DMS114 treated with DMSO at 0.1 percent for 48 hours (cell line): ENCODE measurements around the gene CTNND2.
"Not testable (repeated sequence)": the region's sequence is repeated elsewhere in the genome, so short reads cannot be mapped to it uniquely, and the experiment has no call there.

ENCODE experiments used
- DNase-seq: peaks from one replicate; lab custom pipeline; 2025; ENCODE audit not compliant: unreplicated experiment; lab: John Stamatoyannopoulos, UW

The CTNND2 gene

GRCh38 chr5:11139217-11139865 is 764.9 kb downstream of the CTNND2 start:
- no peak for DNase-seq

- no peak for DNase-seq
These were observed 774.1 kb downstream of the CTNND2 start for GRCh38 chr5:11130131-11130530.

DNA sequence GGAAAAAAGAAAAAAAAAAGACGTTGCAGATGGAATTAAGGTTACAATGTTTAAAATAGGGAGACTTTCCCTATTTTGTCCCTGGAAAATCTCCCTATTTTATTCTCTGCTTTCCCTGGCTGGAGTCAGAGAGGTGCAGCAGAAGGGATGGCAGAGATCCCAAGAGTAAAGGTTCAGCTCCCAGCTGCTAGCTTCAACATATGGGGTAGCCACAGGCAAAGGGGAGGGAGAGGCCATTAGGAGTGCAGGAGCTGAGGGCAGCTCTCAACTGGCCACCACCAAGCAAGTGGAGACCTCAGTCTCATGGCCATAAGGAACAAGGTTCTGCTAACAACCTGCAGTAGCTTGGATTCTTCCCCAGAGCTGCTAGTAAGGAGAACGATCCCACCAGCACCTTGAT is 776.2 kb downstream of the CTNND2 start:
- DNase-seq: no peak

DNA sequence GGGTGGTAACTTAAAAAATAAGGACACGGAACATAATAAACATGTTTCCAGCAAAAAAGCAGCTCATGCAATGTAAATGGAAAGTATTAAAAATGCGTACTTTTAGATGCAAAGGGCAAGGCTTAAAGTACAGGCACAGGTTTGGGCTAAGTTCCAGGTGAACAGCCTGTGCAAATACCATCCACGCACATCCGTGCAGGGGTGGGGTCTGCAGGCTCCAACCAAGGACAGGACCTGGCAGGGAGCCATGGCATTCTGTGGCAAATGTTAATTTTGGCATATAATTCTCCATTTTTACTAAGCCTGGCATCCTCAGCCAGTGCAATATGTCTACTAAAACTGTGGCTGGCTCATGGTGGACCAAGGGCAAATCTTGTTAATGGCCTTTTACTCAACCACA is 777.4 kb downstream of the CTNND2 start:
- DNase-seq: no peak

DNA sequence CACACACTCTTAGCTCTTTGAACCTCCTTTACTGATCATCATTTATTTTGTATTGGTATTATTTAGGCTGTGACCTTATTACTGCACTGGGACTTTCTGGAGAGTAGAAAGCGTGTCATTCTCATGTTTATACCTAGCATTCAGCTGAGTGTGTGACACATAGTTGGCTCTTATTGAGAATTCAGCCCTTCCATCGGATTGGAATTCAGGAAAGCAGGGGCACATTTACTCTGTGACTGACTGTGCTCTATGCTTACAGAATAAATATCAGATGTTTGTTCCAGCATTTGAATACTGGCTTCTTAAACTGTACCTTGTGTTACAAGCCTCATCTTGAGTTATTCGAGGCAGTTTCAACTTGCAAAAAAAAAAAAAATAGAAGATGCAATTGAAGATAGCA is 782.4 kb downstream of the CTNND2 start:
- no peak for DNase-seq

DNA sequence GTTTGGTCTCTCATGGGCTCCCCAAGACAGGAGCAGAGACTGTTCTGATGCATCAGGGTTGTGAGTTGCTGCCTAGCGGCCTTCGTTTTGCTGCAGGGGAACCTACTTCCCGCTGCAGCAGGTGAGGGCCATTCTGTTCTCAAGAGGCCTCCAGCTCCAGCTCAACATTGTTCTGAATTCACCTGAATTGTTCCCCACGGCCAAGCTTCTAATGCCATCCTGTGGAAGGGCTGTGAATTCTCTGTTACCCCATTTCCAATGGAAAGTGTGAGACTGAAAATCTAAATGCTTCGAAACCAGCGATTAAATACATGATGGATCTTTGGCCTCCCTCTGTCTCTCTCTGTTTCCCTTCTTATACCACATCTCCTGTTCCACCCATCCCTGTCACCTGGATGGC is 794.1 kb downstream of the CTNND2 start:
- DNase-seq: no peak

- DNase-seq: no peak
These were observed 798.5 kb downstream of the CTNND2 start for GRCh38 chr5:11105696-11106095.

DNA sequence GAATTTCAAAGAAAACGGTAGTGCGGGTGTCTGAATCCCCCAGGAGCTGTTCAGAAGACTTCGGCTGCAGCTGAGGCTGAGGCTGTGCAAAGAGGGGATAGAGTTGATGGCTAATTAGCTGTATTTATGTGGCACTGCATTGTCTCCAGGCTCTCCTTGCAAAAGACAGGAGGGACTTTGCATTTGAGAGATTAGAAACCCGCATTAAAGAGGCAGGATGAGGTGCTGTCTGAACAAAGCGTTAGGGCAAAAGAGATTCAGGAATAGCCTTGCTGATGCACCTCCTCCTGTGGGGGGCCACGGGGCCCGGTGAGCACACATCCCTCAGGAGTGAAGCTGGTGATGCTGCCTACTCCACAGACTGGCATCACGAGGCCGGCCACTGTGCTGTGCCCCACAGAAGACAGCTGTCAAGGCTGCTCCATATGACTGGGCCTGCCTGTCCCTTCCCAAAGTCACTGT is 799.6 kb downstream of the CTNND2 start:
- no peak for DNase-seq

- no peak for DNase-seq
These were observed 800.0 kb downstream of the CTNND2 start for GRCh38 chr5:11104210-11104609.

DNA sequence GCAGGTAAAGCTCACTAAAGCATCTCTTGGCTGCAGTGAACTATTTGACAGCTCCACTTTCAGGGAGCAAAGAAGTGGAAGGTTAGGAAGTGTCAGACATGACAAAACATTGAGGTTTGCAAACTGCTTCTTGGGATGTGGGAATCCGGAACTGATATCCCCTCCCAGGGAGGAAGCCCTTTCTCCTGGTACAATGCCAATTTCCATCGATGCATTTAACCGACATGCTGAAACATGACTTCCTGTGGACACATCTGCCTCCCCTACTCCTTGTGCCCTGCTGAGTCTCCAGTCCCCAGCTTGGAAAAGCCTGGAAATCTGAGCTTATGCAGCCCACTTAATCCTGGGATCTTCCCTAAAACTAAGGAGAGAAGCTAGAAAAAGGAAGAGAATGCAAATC is 820.1 kb downstream of the CTNND2 start:
- no peak for DNase-seq

- no peak for DNase-seq
These were observed 821.8 kb downstream of the CTNND2 start for GRCh38 chr5:11082404-11082945.

DNA sequence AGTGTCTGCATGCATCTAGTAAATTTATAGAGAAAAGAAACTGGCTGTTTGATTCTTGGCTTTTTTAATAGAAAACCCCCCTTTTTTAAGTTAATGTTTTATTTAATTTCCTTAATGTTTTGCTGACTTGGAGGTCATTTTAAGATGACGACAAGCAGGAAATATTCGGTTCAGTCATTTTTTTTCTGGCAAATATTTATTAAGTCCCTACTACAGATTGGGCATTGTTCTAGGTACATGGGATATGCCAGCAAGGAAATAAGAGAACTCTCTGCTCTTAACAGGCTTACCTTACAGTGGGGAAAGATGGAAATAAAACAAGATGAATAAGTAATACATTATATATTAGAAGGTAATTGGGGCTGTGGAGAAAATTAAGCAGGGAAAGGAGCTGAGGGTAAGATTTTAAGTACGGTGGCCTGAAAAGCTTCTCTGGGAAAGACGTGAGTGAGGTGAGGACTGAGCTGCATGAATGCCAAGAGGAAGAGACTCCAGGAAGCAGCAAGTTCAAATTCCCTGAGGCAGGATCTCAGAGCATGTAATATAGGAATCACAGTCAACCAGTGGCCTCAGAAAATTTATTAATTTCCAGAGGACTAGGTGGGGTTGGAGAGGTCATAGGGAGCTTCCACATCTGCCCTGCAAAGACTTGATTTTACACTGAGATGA is 827.2 kb downstream of the CTNND2 start:
- no peak for DNase-seq

- no peak for DNase-seq
These were observed 829.0 kb downstream of the CTNND2 start for GRCh38 chr5:11075035-11075805.

DNA sequence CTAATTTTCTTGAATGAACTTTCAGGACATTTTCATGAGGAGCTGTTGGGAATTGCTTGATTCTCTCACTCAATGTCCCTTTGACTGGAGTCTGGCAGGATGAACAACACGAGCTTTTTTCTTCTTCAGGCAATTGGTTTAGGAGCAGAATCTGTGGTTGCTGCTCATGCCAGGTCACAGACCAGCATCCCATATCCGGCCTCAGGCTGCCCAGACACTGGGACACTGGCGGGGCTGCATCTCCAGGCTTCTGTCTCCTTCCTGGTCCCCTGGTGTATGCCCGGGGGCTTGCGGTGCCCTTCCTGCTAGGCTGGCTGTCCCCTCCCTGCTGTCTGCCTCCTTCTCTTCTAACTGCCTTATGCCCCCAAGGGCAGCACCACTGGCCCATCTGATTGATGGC is 831.7 kb downstream of the CTNND2 start:
- no peak for DNase-seq

- no peak for DNase-seq
These were observed 832.2 kb downstream of the CTNND2 start for GRCh38 chr5:11072076-11072475.

- no peak for DNase-seq
These were observed 835.2 kb downstream of the CTNND2 start for GRCh38 chr5:11069041-11069440.

DNA sequence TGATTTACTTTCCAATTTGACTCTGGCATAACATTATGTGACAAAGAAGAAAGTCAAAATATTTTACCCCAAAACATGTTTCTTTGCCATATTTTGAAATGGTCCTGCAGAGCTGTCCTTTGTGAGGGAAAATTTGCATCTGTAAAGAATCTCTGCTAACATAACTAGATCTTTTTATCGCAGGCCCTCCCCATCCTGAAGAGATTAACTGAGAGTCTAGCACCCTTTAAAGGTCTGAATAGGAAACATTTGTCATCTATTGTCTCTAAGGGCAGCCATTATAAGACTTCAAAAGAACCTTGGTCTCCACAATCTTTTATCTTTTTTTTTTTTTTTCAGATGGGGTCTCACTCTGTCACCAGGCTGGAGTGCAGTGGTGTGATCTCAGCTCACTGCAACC is 838.5 kb downstream of the CTNND2 start:
- not testable (repeated sequence) for DNase-seq

GRCh38 chr5:11064763-11065450 is 839.3 kb downstream of the CTNND2 start:
- no peak for DNase-seq

GRCh38 chr5:11062397-11062796 is 841.8 kb downstream of the CTNND2 start:
- DNase-seq: no peak

GRCh38 chr5:11056560-11056959 is 847.7 kb downstream of the CTNND2 start:
- no peak for DNase-seq

DNA sequence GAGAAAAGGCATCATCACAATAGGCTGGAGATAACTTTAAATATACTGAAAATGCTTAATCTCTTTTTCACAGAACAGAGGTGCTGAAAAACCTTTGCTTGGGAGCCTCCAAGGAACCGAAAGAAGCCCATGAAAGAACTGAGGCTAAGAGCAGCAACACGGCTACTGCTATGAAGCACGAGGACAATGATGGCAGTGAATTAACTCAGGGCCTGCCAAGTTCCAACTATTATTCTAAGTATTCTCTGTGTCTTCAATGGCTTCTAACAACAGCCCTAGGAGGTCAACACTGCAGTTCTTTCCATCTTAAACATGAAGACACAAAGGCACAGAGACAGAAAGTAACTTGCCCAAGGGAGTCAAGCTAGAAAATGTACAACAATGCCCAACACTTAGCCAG is 850.2 kb downstream of the CTNND2 start:
- no peak for DNase-seq
